Renal pelvis (tissue), 4 donors: ENCODE data around the gene BANF2. TPM values are rescaled to one million over a fixed set of nuclear protein-coding genes. Genes with fewer than 3 reads are reported as not detected.

Experiments used
- DNase-seq: peaks from one replicate; pipeline ENCODE4 v3.0.0-alpha.2; 2013
- polyA plus RNA-seq, 3 donors: library from polyadenylated mRNA; unstranded; fragments of 120-200 nt; gene quantifications; one replicate each; pipeline ENCODE4 v1.2.1, GENCODE V29; 2013; ENCODE audit not compliant: insufficient read length in 3 of 3

The BANF2 gene
- polyA plus RNA-seq, 3 donors = not detected

- no peak for DNase-seq
Measured at GRCh38 chr20:17709361-17710293, 9.9 kb downstream of the BANF2 start.

GRCh38 chr20:17710379-17711266, 10.9 kb downstream of the BANF2 start:
- DNase-seq = peak; percentile 62

GRCh38 chr20:17711267-17711627, 11.5 kb downstream of the BANF2 start:
- DNase-seq = no peak

GRCh38 chr20:17712201-17712600, 12.4 kb downstream of the BANF2 start:
- no peak for DNase-seq

- no peak for DNase-seq
Measured at GRCh38 chr20:17712708-17713107, 12.9 kb downstream of the BANF2 start.

GRCh38 chr20:17714597-17714996, 14.8 kb downstream of the BANF2 start:
- DNase-seq = no peak

- no peak for DNase-seq
Measured at GRCh38 chr20:17715075-17715474, 15.3 kb downstream of the BANF2 start.

GRCh38 chr20:17716331-17716730, 16.6 kb downstream of the BANF2 start:
- no peak for DNase-seq

GRCh38 chr20:17720755-17721154, 21.0 kb downstream of the BANF2 start:
- DNase-seq = no peak

GRCh38 chr20:17721802-17722486, 22.2 kb downstream of the BANF2 start:
- DNase-seq = no peak

- DNase-seq = no peak
Measured at GRCh38 chr20:17722493-17723300, 22.9 kb downstream of the BANF2 start.

GRCh38 chr20:17723301-17723691, 23.5 kb downstream of the BANF2 start:
- no peak for DNase-seq

- DNase-seq = no peak
Measured at GRCh38 chr20:17725094-17725835, 25.5 kb downstream of the BANF2 start.

- DNase-seq = no peak
Measured at GRCh38 chr20:17726902-17727301, 27.1 kb downstream of the BANF2 start.

- DNase-seq = no peak
Measured at GRCh38 chr20:17727351-17727750, 27.6 kb downstream of the BANF2 start.

- no peak for DNase-seq
Measured at GRCh38 chr20:17728074-17728473, 28.3 kb downstream of the BANF2 start.

GRCh38 chr20:17730071-17730470, 30.3 kb downstream of the BANF2 start:
- no peak for DNase-seq

- DNase-seq = no peak
Measured at GRCh38 chr20:17731233-17731632, 31.5 kb downstream of the BANF2 start.

GRCh38 chr20:17732907-17733521, 33.2 kb downstream of the BANF2 start:
- no peak for DNase-seq

GRCh38 chr20:17733767-17734304, 34.1 kb downstream of the BANF2 start:
- no peak for DNase-seq
